Cardiac fibroblast (primary cell): ENCODE results near the gene ACYP1.

Experiments
- DNase-seq, 2 donors: peaks; one replicate each; pipeline versions ENCODE4 v3.0.0 to v3.0.0-alpha.2; 2010; ENCODE audit warnings: low read depth in 2 of 2
- H3K4me3 ChIP-seq, 2 donors: replicated peaks in 1 of 2; 1 replicate in 1 of 2; 2 replicates in 1 of 2; pipeline ENCODE4 v1.5.1; 2011; ENCODE audit warnings: low read depth in 2 of 2, low read length in 2 of 2, mild to moderate bottlenecking in 2 of 2, moderate library complexity in 1 of 2
- TF ChIP-seq, protein P1 (sequence below): IDR thresholded peaks from one replicate; pipeline ENCODE4 v1.5.1; 2011; ENCODE audit warnings: low read depth, mild to moderate bottlenecking, low read length, inconsistent platforms

ACYP1 gene

GRCh38 chr14:75095690-75096089 is 31.9 kb upstream of the ACYP1 start:
- no peak overlapping the region for H3K4me3 ChIP-seq
- TF ChIP-seq, protein P1, sequence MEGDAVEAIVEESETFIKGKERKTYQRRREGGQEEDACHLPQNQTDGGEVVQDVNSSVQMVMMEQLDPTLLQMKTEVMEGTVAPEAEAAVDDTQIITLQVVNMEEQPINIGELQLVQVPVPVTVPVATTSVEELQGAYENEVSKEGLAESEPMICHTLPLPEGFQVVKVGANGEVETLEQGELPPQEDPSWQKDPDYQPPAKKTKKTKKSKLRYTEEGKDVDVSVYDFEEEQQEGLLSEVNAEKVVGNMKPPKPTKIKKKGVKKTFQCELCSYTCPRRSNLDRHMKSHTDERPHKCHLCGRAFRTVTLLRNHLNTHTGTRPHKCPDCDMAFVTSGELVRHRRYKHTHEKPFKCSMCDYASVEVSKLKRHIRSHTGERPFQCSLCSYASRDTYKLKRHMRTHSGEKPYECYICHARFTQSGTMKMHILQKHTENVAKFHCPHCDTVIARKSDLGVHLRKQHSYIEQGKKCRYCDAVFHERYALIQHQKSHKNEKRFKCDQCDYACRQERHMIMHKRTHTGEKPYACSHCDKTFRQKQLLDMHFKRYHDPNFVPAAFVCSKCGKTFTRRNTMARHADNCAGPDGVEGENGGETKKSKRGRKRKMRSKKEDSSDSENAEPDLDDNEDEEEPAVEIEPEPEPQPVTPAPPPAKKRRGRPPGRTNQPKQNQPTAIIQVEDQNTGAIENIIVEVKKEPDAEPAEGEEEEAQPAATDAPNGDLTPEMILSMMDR: no peak
- no peak for DNase-seq

DNA sequence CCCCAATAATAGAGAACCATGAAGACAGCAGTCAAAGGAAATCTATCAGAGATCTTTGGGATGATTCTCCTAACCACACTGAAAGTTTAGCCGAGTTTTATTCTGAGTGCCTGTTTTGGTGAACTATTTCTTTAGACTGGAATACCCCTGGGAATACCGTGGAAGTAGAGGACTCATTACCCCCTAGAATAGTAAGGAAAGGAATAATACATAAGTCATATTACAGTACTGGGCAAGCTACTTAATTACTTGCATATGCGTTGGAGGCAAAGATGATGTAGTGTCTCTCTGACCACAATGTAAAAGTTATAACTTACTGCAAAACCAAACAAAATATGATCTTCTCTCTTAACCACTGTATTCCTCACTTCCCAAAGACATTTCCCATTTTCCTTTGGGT is 31.1 kb upstream of the ACYP1 start:
- TF ChIP-seq, protein P1: no peak
- DNase-seq: peak in 1 of 2 donors; percentile 25
- no peak overlapping the region for H3K4me3 ChIP-seq

- DNase-seq: no peak
- TF ChIP-seq, protein P1: no peak
- no peak overlapping the region for H3K4me3 ChIP-seq
Measured at GRCh38 chr14:75092698-75093097, 28.9 kb upstream of the ACYP1 start.

DNA sequence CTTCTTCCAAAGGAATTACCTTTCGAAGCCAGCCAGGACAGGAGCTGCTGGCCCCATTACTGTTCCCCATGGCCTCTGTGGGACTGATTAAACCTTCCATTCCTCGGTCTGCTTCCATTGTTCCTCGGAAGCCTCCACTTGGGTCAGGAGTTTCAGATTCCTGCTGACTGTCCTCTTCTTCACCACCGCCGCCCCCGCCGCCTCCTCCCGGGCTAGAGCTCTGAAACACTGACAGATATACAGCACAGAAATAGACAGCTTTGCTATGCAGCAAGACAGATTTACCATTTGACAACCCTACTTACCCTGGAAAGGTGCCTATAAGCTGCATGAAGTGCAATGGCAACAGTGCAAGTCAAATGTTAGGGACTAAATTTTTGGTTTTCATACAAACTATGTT is 27.4 kb upstream of the ACYP1 start:
- H3K4me3 ChIP-seq: no peak overlapping the region
- TF ChIP-seq, protein P1: no peak
- DNase-seq: no peak

DNA sequence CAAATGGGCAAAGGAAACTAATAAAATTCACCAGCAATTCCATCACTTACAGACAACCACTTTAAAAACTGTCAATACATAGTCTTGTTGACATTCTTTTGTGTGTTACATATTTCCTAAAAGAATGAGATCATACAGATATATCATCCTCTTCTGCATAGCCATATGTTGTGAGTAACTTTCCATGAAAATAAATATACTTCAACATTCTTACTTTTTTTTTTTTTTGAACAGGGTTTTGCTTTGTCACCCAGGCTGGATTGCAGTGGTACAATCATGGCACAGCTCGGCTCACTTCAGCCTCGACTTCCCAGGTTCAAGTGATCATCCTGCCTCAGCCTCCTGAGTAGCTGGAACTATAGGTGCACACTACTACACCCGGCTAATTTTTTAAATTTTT is 26.5 kb upstream of the ACYP1 start:
- DNase-seq: peak in 1 of 2 donors; percentile 5
- TF ChIP-seq, protein P1: no peak

DNA sequence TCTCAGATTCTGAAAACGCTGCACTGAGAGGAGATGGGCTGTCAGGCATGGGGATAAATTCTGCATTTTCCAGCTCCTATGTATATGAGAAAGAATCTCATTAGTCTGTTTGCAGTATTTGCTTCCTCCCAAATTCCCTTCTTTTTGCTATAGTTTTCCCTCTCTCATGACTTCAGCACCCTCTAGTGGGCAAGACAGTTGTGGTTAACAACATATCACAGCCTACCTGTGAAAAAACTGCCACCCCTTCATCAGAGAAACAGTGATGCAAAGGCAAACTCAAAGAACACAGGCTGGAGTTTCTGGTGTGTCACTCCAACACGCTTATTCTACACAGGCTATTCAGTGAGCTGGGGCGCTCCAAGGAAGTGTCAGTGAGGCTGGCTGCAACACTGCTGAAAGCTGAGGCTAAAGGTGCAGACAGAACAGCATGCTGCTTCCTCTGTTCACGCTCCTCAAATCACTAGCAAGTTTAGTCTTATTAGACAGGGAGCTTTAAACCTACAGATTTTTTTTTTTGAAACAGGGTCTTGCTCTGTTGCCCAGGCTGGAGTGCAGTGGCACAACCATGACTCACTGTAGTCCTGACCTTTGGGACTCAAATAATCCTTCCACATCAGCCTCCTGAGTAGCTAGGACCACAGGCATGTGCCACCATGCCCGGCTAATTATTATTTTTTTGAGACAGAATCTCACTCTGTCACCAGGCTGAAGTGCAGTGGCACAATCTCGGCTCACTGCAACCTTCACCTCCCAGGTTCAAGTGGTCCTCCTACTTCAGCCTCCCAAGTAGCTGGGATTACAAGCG is 24.9 kb upstream of the ACYP1 start:
- H3K4me3 ChIP-seq: no peak overlapping the region
- TF ChIP-seq, protein P1: peak; percentile 84
- peak; percentile 74 to 75 for DNase-seq

More for the DNA sequence above, 26.5 kb upstream of the ACYP1 start:
- no peak overlapping the region for H3K4me3 ChIP-seq
